OCI-LY7 (cell line): ENCODE results near the gene ERFE. TPM values are rescaled to one million over a fixed set of nuclear protein-coding genes. Genes with fewer than 3 reads are reported as not detected.

ENCODE experiments used
- BruUV-seq: library from RNA; stranded (reverse); fragments of 400-500 nt; replicated peaks from 2 replicates; lab custom pipeline; 2021; lab: Mats Ljungman, UMichigan
- CTCF ChIA-PET: fragments of 300-600 bp; sonication (Branson Sonifier 250); formaldehyde crosslinking; loops from one replicate; lab custom pipeline; 2022; ENCODE audit warnings: antibody characterized with exemption; ENCODE audit not compliant: unreplicated experiment; lab: Charles Lee
- POLR2A ChIA-PET: fragments of 300-600 bp; sonication (Branson Sonifier 250); formaldehyde crosslinking; loops from one replicate; lab custom pipeline; 2022; ENCODE audit warnings: antibody characterized with exemption; lab: Charles Lee
- DNase-seq: peaks from one replicate; pipeline ENCODE4 v3.0.0-alpha.2; 2015; ENCODE audit warnings: low spot score
- H2AFZ ChIP-seq: fragments of 200-600 bp; sonication (generic), shearing (Covaris generic); 2 replicates; pipeline ENCODE4 v1.6.1; 2014; ENCODE audit warnings: mild to moderate bottlenecking, antibody characterized with exemption, low read length, moderate library complexity
- H3K27ac ChIP-seq: fragments of 200-600 bp; sonication (generic); 2 replicates; pipeline ENCODE4 v1.5.1; 2014; ENCODE audit warnings: mixed run types, low read depth, mild to moderate bottlenecking, moderate library complexity, low read length, inconsistent platforms; ENCODE audit not compliant: poor library complexity, severe bottlenecking
- H3K36me3 ChIP-seq: fragments of 200-600 bp; sonication (generic); 2 replicates; pipeline ENCODE4 v1.6.1; 2014; ENCODE audit warnings: mild to moderate bottlenecking, antibody characterized with exemption, low read length, moderate library complexity, mixed read lengths; ENCODE audit not compliant: insufficient read depth
- H3K4me1 ChIP-seq: fragments of 200-600 bp; sonication (generic); 2 replicates; pipeline ENCODE4 v1.5.1; 2014; ENCODE audit warnings: mild to moderate bottlenecking, low read length; ENCODE audit not compliant: insufficient read depth, poor library complexity, severe bottlenecking
- H3K4me2 ChIP-seq: fragments of 200-600 bp; sonication (generic); 2 replicates; pipeline ENCODE4 v1.6.1; 2014; ENCODE audit warnings: mild to moderate bottlenecking, low read length
- H3K4me3 ChIP-seq: fragments of 200-600 bp; sonication (generic); 2 replicates; pipeline ENCODE4 v1.5.1; 2014; ENCODE audit warnings: mild to moderate bottlenecking, low read depth, low read length; ENCODE audit not compliant: poor library complexity, severe bottlenecking
- H3K79me2 ChIP-seq: fragments of 200-600 bp; sonication (generic); 2 replicates; pipeline ENCODE4 v1.6.1; 2016; ENCODE audit warnings: low read depth, mild to moderate bottlenecking, low read length, moderate library complexity, mixed read lengths; ENCODE audit not compliant: insufficient read depth
- H3K9me2 ChIP-seq: fragments of 200-600 bp; sonication (generic); 2 replicates; pipeline ENCODE4 v1.6.1; 2016; ENCODE audit warnings: mild to moderate bottlenecking, low read length, mixed read lengths; ENCODE audit not compliant: insufficient read depth
- H3K9me3 ChIP-seq: fragments of 200-600 bp; sonication (generic); 2 replicates; pipeline ENCODE4 v1.6.1; 2014; ENCODE audit warnings: mild to moderate bottlenecking, mixed run types, low read length, mixed read lengths
- H4K20me1 ChIP-seq: fragments of 200-600 bp; sonication (generic); 2 replicates; pipeline ENCODE4 v1.6.1; 2014; ENCODE audit warnings: mild to moderate bottlenecking, antibody characterized with exemption, low read length, moderate library complexity, mixed read lengths; ENCODE audit not compliant: insufficient read depth
- EZH2phosphoT487 ChIP-seq: fragments of 200-600 bp; sonication (generic); IDR thresholded peaks from 2 replicates; pipeline ENCODE4 v1.6.1; 2018; ENCODE audit warnings: low read depth, borderline replicate concordance, mild to moderate bottlenecking, mixed run types, antibody characterized with exemption, low read length, moderate library complexity, mixed read lengths
- intact Hi-C: fragments of 100-400 bp; cut with micrococcal nuclease; formaldehyde crosslinking; loops from one replicate; pipeline ENCODE4 v1.10.0; 2022; ENCODE audit not compliant: unreplicated experiment
- total RNA-seq, 2 experiments: library from RNA; depleted of rRNA in 1 of 2; stranded (reverse); fragments of >200 nt in 1 of 2; shearing (Covaris generic) in 1 of 2; gene quantifications; 2 replicates each; pipeline ENCODE4 v1.2.3, GENCODE V29; 2014 to 2022
- TF ChIP-seq, protein P1 (sequence below): fragments of 200-600 bp; sonication (generic); conservative IDR thresholded peaks from 2 replicates; pipeline ENCODE4 v1.5.1; 2014; ENCODE audit warnings: mild to moderate bottlenecking, antibody characterized with exemption, low read length, moderate library complexity, mixed read lengths

The ERFE gene
- total RNA-seq, 2 experiments from 2014 or later, result 8.2 to 10.2 TPM

DNA sequence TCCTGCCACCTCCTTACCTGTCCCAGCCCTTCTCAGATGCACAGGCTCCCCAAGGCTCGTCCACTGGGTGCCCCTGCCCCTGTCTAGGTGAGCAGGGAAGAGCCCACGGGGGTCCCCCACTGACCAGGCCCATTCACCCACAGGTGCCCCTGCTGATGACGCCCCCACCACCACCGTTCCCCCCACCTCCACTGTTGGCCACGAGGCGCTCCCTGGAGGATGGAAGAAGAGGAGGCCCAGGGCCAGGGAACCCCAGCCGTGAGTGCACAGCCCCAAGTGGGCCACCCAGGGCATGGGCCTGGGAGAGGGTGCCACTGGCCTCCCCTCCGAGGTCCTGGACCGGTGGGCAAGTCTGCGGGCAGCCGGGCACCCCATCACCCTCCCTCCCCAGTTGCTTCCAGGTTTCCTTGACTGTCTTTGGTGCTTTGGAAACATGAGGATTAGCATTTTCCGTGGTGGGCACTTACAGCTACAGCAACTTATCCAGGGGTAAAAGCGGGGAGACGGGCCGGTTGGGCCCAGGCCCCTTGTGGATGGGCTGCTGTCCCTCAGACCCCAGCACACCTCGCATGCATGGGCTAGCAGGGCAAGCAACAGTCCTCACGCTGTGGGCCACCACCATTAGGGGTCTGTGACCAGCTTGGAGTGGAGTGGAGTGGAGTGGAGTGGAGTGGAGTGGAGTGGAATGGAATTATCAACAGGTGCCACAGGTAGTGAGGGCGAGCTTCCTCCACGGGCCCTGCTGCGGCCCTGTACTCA is 33.5 kb upstream of the ERFE start:
- Histone ChIP-seq H3K27ac (no peak overlapping the region), H3K4me2 (no peak overlapping the region), H4K20me1 (no peaks in the 10 kb centered on the region), H3K79me2 (no peaks in the 10 kb centered on the region), H3K4me3 (no peak overlapping the region), H3K36me3 (no peaks in the 10 kb centered on the region), H3K9me2 (no peaks in the 10 kb centered on the region), H2AFZ (no peak overlapping the region), H3K9me3 (peaks cover 8% of the 10 kb centered on the region; the same call in 1 of the 2 replicates), H3K4me1 (no peaks in the 10 kb centered on the region)
- CTCF ChIA-PET, result no interaction called here
- POLR2A ChIA-PET, result no interaction called here
- intact Hi-C loops, result no loop called here
- no peak for DNase-seq
- BruUV-seq, result no TSS peak
- TF ChIP-seq, protein P1, sequence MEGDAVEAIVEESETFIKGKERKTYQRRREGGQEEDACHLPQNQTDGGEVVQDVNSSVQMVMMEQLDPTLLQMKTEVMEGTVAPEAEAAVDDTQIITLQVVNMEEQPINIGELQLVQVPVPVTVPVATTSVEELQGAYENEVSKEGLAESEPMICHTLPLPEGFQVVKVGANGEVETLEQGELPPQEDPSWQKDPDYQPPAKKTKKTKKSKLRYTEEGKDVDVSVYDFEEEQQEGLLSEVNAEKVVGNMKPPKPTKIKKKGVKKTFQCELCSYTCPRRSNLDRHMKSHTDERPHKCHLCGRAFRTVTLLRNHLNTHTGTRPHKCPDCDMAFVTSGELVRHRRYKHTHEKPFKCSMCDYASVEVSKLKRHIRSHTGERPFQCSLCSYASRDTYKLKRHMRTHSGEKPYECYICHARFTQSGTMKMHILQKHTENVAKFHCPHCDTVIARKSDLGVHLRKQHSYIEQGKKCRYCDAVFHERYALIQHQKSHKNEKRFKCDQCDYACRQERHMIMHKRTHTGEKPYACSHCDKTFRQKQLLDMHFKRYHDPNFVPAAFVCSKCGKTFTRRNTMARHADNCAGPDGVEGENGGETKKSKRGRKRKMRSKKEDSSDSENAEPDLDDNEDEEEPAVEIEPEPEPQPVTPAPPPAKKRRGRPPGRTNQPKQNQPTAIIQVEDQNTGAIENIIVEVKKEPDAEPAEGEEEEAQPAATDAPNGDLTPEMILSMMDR, result no peak
- TF ChIP-seq EZH2phosphoT487, result no peak

DNA sequence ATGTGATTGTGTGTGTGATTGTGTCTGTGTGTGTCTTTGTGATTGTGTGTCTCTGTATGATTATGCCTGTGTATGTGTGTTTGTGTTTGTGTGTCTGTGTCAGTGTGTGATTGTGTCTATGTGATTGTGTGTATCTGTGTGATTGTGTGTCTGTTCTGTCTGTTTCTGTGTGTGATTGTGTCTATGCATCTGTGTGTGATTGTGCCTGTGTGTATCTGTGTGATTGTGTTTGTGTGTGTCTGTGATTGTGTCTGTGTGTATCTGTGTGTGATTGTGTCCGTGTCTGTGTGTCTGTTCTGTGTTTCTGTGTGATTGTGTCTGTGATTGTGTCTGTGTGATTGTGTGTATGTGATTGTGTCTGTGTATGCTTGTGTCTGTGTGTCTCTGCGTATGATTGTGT is 32.4 kb upstream of the ERFE start:
- H3K9me2 ChIP-seq, result no peaks in the 10 kb centered on the region
- no peaks in the 10 kb centered on the region for H3K79me2 ChIP-seq
- ChIA-PET CTCF (no interaction called here), POLR2A (no interaction called here)
- no TSS peak for BruUV-seq
- intact Hi-C loops, result no loop called here
- no peak overlapping the region for H3K4me2 ChIP-seq
- peaks cover 8% of the 10 kb centered on the region; the same call in 1 of the 2 replicates for H3K9me3 ChIP-seq
- H3K4me1 ChIP-seq, result no peaks in the 10 kb centered on the region
- no peak overlapping the region for H2AFZ ChIP-seq
- no peak overlapping the region for H3K27ac ChIP-seq
- H4K20me1 ChIP-seq, result no peaks in the 10 kb centered on the region
- no peaks in the 10 kb centered on the region for H3K36me3 ChIP-seq
- no peak overlapping the region for H3K4me3 ChIP-seq
- TF ChIP-seq, protein P1, result no peak
- no peak for TF ChIP-seq EZH2phosphoT487
- no peak for DNase-seq

DNA sequence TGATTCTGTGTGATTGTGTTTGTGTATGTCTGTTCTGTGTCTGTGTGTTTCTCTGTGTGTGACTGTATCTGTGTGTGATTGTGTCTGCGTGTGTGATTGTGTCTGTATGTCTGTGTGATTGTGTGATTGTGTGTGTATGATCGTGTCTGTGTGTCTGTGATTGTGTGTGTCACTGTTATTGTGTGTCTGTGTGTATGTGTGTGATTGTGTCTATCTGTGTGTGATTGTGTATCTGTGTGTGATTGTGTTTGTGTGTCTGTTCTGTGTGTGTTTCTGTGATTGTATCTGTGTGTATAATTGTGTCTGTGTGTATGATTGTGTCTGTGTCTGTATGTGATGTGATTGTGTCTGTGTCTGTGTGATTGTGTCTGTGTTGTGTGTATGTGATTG is 32.0 kb upstream of the ERFE start:
- BruUV-seq, result no TSS peak

More for the DNA sequence above, 32.0 kb upstream of the ERFE start:
- DNase-seq, result no peak
- no peak overlapping the region for H3K4me3 ChIP-seq
- CTCF ChIA-PET, result no interaction called here
- no peak for TF ChIP-seq EZH2phosphoT487
- TF ChIP-seq, protein P1, result no peak
- intact Hi-C loops, result no loop called here
- H3K9me2 ChIP-seq, result no peaks in the 10 kb centered on the region
- H2AFZ ChIP-seq, result no peak overlapping the region
- H3K27ac ChIP-seq, result no peak overlapping the region
- H4K20me1 ChIP-seq, result no peaks in the 10 kb centered on the region
- POLR2A ChIA-PET, result no interaction called here
- H3K36me3 ChIP-seq, result no peaks in the 10 kb centered on the region
- no peaks in the 10 kb centered on the region for H3K4me1 ChIP-seq
- no peaks in the 10 kb centered on the region for H3K79me2 ChIP-seq
- peaks cover 8% of the 10 kb centered on the region; the same call in 1 of the 2 replicates for H3K9me3 ChIP-seq
- H3K4me2 ChIP-seq, result no peak overlapping the region
